Measurements from ENCODE around the gene LPAR5. TPM values are rescaled to one million over a fixed set of nuclear protein-coding genes. Genes with fewer than 3 reads are reported as not detected.

LPAR5 gene
- total and polyA plus RNA-seq, 2 donors from 2014 or later, result 0.97 to 4.9 TPM

GRCh38 chr12:6612652-6613014, 23.1 kb downstream of the LPAR5 start:
- Histone ChIP-seq H3K27ac (ENCODE audit: low read depth in 2 of 2, low read length in 2 of 2) (peak overlapping the region; percentile 94 to 95), H3K36me3 (ENCODE audit: control insufficient read depth in 2 of 3, insufficient read depth in 3 of 3, low read length in 3 of 3) (no peaks in the 10 kb centered on the region), H3K9me3 (ENCODE audit: control insufficient read depth in 2 of 3, insufficient read depth in 1 of 3, low read length in 3 of 3) (no peaks in the 10 kb centered on the region), H3K27me3 (ENCODE audit: control insufficient read depth, insufficient read depth, low read length) (no peaks in the 10 kb centered on the region), H3K4me1 (ENCODE audit: control insufficient read depth in 2 of 3, insufficient read depth in 2 of 3, low read depth in 1 of 3, low read length in 3 of 3) (peaks cover 7 to 25% (median 23%) of the 10 kb centered on the region in 3 donors), H3K9ac (ENCODE audit: low read length in 3 of 3) (peak overlapping the region in 1 of 3 donors; percentile 34), H3K4me3 (ENCODE audit: low read length in 3 of 3) (peak overlapping the region in 1 of 3 donors; percentile 33)
- TF ChIP-seq CTCF (IDR thresholded peaks at IDR 0.05; ENCODE audit: borderline replicate concordance, extremely low read depth, insufficient read depth), result no peak
- intact Hi-C loops (cut with DNase I), result no loop called here
- FAIRE-seq (no peak), DNase-seq (no peak)

DNA sequence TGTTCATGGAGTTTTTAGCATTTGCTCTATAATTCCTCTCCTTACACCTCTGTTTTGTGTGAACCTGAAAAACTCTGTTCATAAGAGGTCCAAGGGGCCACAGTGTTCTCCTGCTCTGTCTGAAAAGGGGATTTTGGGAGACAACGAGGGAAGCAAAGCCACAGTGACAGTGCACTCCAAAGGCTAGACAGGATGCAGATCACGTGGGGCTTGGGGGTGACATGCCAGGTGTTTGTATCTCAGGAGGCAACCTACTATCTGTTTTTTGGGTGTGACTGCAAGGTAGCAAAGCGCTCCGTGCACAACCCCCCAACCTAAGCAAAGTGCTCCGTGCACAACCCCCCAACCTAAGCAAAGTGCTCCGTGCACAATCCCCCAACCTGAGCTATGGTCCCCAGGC, 23.5 kb downstream of the LPAR5 start:
- Histone ChIP-seq H3K4me1 (ENCODE audit: control insufficient read depth in 2 of 3, insufficient read depth in 2 of 3, low read depth in 1 of 3, low read length in 3 of 3) (peaks cover 7 to 25% (median 23%) of the 10 kb centered on the region in 3 donors), H3K9me3 (ENCODE audit: control insufficient read depth in 2 of 3, insufficient read depth in 1 of 3, low read length in 3 of 3) (no peaks in the 10 kb centered on the region), H3K27me3 (ENCODE audit: control insufficient read depth, insufficient read depth, low read length) (no peaks in the 10 kb centered on the region), H3K36me3 (ENCODE audit: control insufficient read depth in 2 of 3, insufficient read depth in 3 of 3, low read length in 3 of 3) (no peaks in the 10 kb centered on the region), H3K27ac (ENCODE audit: low read depth in 2 of 2, low read length in 2 of 2) (peak overlapping the region; percentile 94 to 95), H3K9ac (ENCODE audit: low read length in 3 of 3) (peak overlapping the region in 2 of 3 donors; percentile 22 to 34), H3K4me3 (ENCODE audit: low read length in 3 of 3) (no peak overlapping the region)
- intact Hi-C loops (cut with DNase I), result no loop called here
- no peak for TF ChIP-seq CTCF (IDR thresholded peaks at IDR 0.05; ENCODE audit: borderline replicate concordance, extremely low read depth, insufficient read depth)
- no peak for DNase-seq
- no peak for FAIRE-seq

- Histone ChIP-seq H3K36me3 (ENCODE audit: control insufficient read depth in 2 of 3, insufficient read depth in 3 of 3, low read length in 3 of 3) (no peaks in the 10 kb centered on the region), H3K9ac (ENCODE audit: low read length in 3 of 3) (no peak overlapping the region), H3K4me1 (ENCODE audit: control insufficient read depth in 2 of 3, insufficient read depth in 2 of 3, low read depth in 1 of 3, low read length in 3 of 3) (peaks cover 9 to 36% (median 33%) of the 10 kb centered on the region in 3 donors), H3K4me3 (ENCODE audit: low read length in 3 of 3) (no peak overlapping the region), H3K9me3 (ENCODE audit: control insufficient read depth in 2 of 3, insufficient read depth in 1 of 3, low read length in 3 of 3) (no peaks in the 10 kb centered on the region), H3K27me3 (ENCODE audit: control insufficient read depth, insufficient read depth, low read length) (no peaks in the 10 kb centered on the region), H3K27ac (ENCODE audit: low read depth in 2 of 2, low read length in 2 of 2) (no peak overlapping the region)
- no peak for FAIRE-seq
- intact Hi-C loops (cut with DNase I), result no loop called here
- TF ChIP-seq CTCF (IDR thresholded peaks at IDR 0.05; ENCODE audit: borderline replicate concordance, extremely low read depth, insufficient read depth), result no peak
- DNase-seq, result peak in 4 of 5 donors; percentile 23 to 82 (median 51)
These were observed 27.0 kb downstream of the LPAR5 start for GRCh38 chr12:6608592-6609281.

Data from kidney (tissue), 14 donors.